Calu3 (cell line): ENCODE data around the gene ZKSCAN1. TPM values are rescaled to one million over a fixed set of nuclear protein-coding genes. Genes with fewer than 3 reads are reported as not detected.
"Not testable (repeated sequence)": the region's sequence is repeated elsewhere in the genome, so short reads cannot be mapped to it uniquely, and the experiment has no call there.

ENCODE experiments used
- BruUV-seq: library from RNA; stranded (reverse); fragments of 400-500 nt; replicated peaks from 2 replicates; lab custom pipeline; 2021; lab: Mats Ljungman, UMichigan
- CTCF ChIA-PET: fragments of 300-600 bp; sonication (Branson Sonifier 250); formaldehyde crosslinking; loops from one replicate; lab custom pipeline; 2022; ENCODE audit warnings: antibody characterized with exemption; lab: Charles Lee
- DNase-seq: peaks from one replicate; pipeline ENCODE4 v3.0.0; 2022
- H3K27ac Mint-ChIP-seq: one replicate; pipeline ENCODE4 v1.8.0; 2022; ENCODE audit warnings: mixed read lengths; ENCODE audit not compliant: unreplicated experiment
- H3K27me3 Mint-ChIP-seq: one replicate; pipeline ENCODE4 v1.8.0; 2022; ENCODE audit warnings: mixed read lengths; ENCODE audit not compliant: unreplicated experiment
- H3K36me3 Mint-ChIP-seq: one replicate; pipeline ENCODE4 v1.8.0; 2022; ENCODE audit warnings: mild to moderate bottlenecking, moderate library complexity, mixed read lengths; ENCODE audit not compliant: insufficient read depth, unreplicated experiment
- H3K4me1 Mint-ChIP-seq: one replicate; pipeline ENCODE4 v1.8.0; 2022; ENCODE audit warnings: mild to moderate bottlenecking, low read depth, mixed read lengths; ENCODE audit not compliant: unreplicated experiment
- H3K4me3 Mint-ChIP-seq: one replicate; pipeline ENCODE4 v1.8.0; 2022; ENCODE audit warnings: mild to moderate bottlenecking, low read depth, moderate library complexity, mixed read lengths; ENCODE audit not compliant: unreplicated experiment
- H3K9me3 Mint-ChIP-seq: one replicate; pipeline ENCODE4 v1.8.0; 2022; ENCODE audit warnings: low read depth, mixed read lengths; ENCODE audit not compliant: unreplicated experiment
- CTCF ChIP-seq: fragments of 200-600 bp; IDR thresholded peaks from one replicate; pipeline ENCODE4 v1.8.0; 2022; ENCODE audit warnings: antibody characterized with exemption; ENCODE audit not compliant: unreplicated experiment
- intact Hi-C: fragments of 100-400 bp; cut with micrococcal nuclease; formaldehyde crosslinking; loops from one replicate; pipeline ENCODE4 v1.10.0; 2022; ENCODE audit not compliant: unreplicated experiment
- total RNA-seq: library from RNA; stranded (reverse); gene quantifications from 2 replicates; pipeline ENCODE4 v1.2.3, GENCODE V29; 2022

The ZKSCAN1 gene
- total RNA-seq, 1 experiment from 2014 or later: 56.6 TPM

- CTCF ChIA-PET: no interaction called here
- intact Hi-C loops: no loop called here
- TF ChIP-seq CTCF: no peak
- Mint-ChIP-seq H3K36me3 (peaks cover 18% of the 10 kb centered on the region), H3K9me3 (no peaks in the 10 kb centered on the region), H3K27me3 (no peaks in the 10 kb centered on the region), H3K4me3 (no peak overlapping the region), H3K27ac (no peak overlapping the region), H3K4me1 (peaks cover 8% of the 10 kb centered on the region)
- BruUV-seq: no TSS peak
- no peak for DNase-seq
Observed at GRCh38 chr7:100010901-100011300, 4.5 kb upstream of the ZKSCAN1 start.

- peaks cover 8% of the 10 kb centered on the region for H3K4me1 Mint-ChIP-seq
- no peak for TF ChIP-seq CTCF
- CTCF ChIA-PET: interaction anchor here (1.2 kb wide), 1 partner anchor 32 kb away, joined by 3 read pairs; no protein-coding TSS in a partner anchor
- H3K36me3 Mint-ChIP-seq: peaks cover 24% of the 10 kb centered on the region
- H3K27me3 Mint-ChIP-seq: no peaks in the 10 kb centered on the region
- intact Hi-C loops: no loop called here
- no peak overlapping the region for H3K4me3 Mint-ChIP-seq
- no peak overlapping the region for H3K27ac Mint-ChIP-seq
- DNase-seq: no peak
- BruUV-seq: no TSS peak
- H3K9me3 Mint-ChIP-seq: no peaks in the 10 kb centered on the region
Observed at GRCh38 chr7:100011516-100011915, 3.9 kb upstream of the ZKSCAN1 start.

- peak; percentile 54 for DNase-seq
- CTCF ChIA-PET: interaction anchor here (0.5 to 1.2 kb wide), 2 partner anchors 11 to 31 kb away, joined by 3 read pairs; no protein-coding TSS in a partner anchor
- peak overlapping the region; percentile 67 for H3K27ac Mint-ChIP-seq
- BruUV-seq, H3K9me3 Mint-ChIP-seq, intact Hi-C loops, H3K4me1 Mint-ChIP-seq, H3K4me3 Mint-ChIP-seq, H3K27me3 Mint-ChIP-seq: not testable (repeated sequence)
- H3K36me3 Mint-ChIP-seq: peaks cover 26% of the 10 kb centered on the region
Observed at GRCh38 chr7:100012385-100013327, 2.7 kb upstream of the ZKSCAN1 start.

GRCh38 chr7:100013328-100013676 lies 2.1 kb upstream of the ZKSCAN1 start:
- intact Hi-C loops: no loop called here
- Mint-ChIP-seq H3K9me3 (no peaks in the 10 kb centered on the region), H3K4me3 (no peak overlapping the region), H3K27me3 (no peaks in the 10 kb centered on the region), H3K4me1 (peaks cover 6% of the 10 kb centered on the region), H3K36me3 (peaks cover 26% of the 10 kb centered on the region), H3K27ac (no peak overlapping the region)
- CTCF ChIA-PET: no interaction called here
- BruUV-seq: no TSS peak
- TF ChIP-seq CTCF: no peak
- no peak for DNase-seq
